HUES64 (cell line): ENCODE measurements around the gene PLPPR4.

Experiments used
- H3K27ac ChIP-seq: 2 replicates; pipeline ENCODE4 v1.7.0; 2013; ENCODE audit warnings: low read depth, low read length, inconsistent platforms
- H3K27me3 ChIP-seq: 2 replicates; pipeline ENCODE4 v1.6.1; 2013; ENCODE audit warnings: mild to moderate bottlenecking, low read length; ENCODE audit not compliant: insufficient read depth
- H3K36me3 ChIP-seq: 2 replicates; pipeline ENCODE4 v1.6.1; 2013; ENCODE audit warnings: mild to moderate bottlenecking, low read length; ENCODE audit not compliant: insufficient read depth
- H3K4me1 ChIP-seq: 2 replicates; pipeline ENCODE4 v1.6.1; 2013; ENCODE audit warnings: mild to moderate bottlenecking, low read length, moderate library complexity; ENCODE audit not compliant: insufficient read depth
- H3K4me3 ChIP-seq: 2 replicates; pipeline ENCODE4 v1.5.1; 2013; ENCODE audit warnings: mild to moderate bottlenecking, low read length, moderate library complexity
- H3K9ac ChIP-seq: 2 replicates; pipeline ENCODE4 v1.6.1; 2013; ENCODE audit warnings: mild to moderate bottlenecking, low read depth, low read length
- H3K9me3 ChIP-seq: 2 replicates; pipeline ENCODE4 v1.6.1; 2013; ENCODE audit warnings: low read depth, low read length; ENCODE audit not compliant: insufficient read depth
- WGBS: fragments of 150-250, 120-280 bp; methylation state at CpG from one replicate; pipeline ENCODE4 v1.1.7; 2013; ENCODE audit warnings: missing lambda C conversion rate; 5-methylcytosine and 5-hydroxymethylcytosine counted together

Gene PLPPR4

DNA sequence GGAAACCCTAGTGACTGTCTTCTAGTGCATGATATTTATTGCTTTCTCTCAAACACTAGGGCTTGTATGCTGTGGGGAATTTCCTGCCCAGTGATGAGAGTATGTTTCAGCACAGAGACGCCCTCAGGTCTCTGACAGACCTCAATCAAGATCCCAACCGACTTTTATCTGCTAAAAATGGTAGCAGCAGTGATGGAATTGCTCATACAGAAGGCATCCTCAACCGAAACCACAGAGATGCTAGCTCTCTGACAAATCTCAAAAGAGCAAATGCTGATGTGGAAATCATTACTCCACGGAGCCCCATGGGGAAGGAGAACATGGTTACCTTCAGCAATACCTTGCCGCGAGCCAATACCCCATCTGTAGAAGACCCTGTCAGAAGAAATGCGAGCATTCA, 41.3 kb downstream of the PLPPR4 start:
- 96% methylated on average over 7 of the region's 7 CpGs for WGBS
- H3K4me1 ChIP-seq: no peaks in the 10 kb centered on the region

DNA sequence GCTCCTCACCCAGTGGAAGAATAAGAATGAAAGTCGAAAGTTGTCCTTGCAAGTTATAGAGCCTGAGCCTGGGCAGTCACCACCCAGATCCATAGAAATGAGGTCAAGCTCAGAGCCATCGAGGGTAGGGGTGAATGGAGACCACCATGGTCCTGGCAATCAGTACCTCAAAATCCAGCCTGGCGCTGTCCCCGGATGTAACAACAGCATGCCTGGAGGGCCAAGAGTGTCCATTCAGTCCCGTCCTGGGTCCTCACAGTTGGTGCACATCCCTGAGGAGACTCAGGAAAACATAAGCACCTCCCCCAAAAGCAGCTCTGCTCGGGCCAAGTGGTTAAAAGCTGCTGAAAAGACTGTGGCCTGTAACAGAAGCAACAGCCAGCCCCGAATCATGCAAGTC, 41.8 kb downstream of the PLPPR4 start:
- Histone ChIP-seq H3K27me3 (no peaks in the 10 kb centered on the region), H3K36me3 (no peaks in the 10 kb centered on the region), H3K4me3 (no peak overlapping the region), H3K4me1 (no peaks in the 10 kb centered on the region), H3K9me3 (no peaks in the 10 kb centered on the region), H3K27ac (no peak overlapping the region), H3K9ac (no peak overlapping the region)
- 94% methylated on average over 7 of the region's 7 CpGs for WGBS

More for the DNA sequence above, 41.3 kb downstream of the PLPPR4 start:
- Histone ChIP-seq H3K9me3 (no peaks in the 10 kb centered on the region), H3K27ac (no peak overlapping the region), H3K27me3 (no peaks in the 10 kb centered on the region), H3K4me3 (no peak overlapping the region), H3K9ac (no peak overlapping the region), H3K36me3 (no peaks in the 10 kb centered on the region)

GRCh38 chr1:99306644-99307043, 42.4 kb downstream of the PLPPR4 start:
- H3K4me1 ChIP-seq: no peaks in the 10 kb centered on the region
- 96% methylated on average over 15 of the region's 15 CpGs for WGBS
- no peak overlapping the region for H3K27ac ChIP-seq
- no peaks in the 10 kb centered on the region for H3K27me3 ChIP-seq
- no peaks in the 10 kb centered on the region for H3K9me3 ChIP-seq
- no peak overlapping the region for H3K9ac ChIP-seq
- no peaks in the 10 kb centered on the region for H3K36me3 ChIP-seq
- H3K4me3 ChIP-seq: no peak overlapping the region

DNA sequence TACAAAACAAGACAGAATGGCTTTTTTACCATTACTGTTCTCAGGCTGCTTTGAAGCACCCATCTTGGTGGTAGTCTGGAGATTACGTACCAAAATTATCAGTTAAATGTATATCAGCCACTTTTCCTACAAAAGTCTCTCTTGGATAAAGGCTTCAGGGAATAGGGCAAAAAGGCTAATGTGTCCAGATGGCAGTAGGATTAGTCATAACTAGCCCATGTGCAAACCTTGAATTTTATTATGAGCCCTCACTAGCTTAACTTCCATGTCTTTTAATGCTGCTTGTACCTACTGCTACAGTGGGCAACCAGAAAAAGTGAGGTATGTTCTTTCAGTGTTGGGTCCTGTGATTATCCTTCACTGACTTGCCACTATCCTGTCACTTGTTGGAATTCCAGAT, 51.0 kb downstream of the PLPPR4 start:
- Histone ChIP-seq H3K9me3 (no peaks in the 10 kb centered on the region), H3K27me3 (no peaks in the 10 kb centered on the region), H3K9ac (no peak overlapping the region), H3K27ac (no peak overlapping the region), H3K4me1 (no peaks in the 10 kb centered on the region), H3K36me3 (no peaks in the 10 kb centered on the region), H3K4me3 (no peak overlapping the region)
- whole genome bisulfite sequencing: no CpG with 5 or more reads among the region's 1 CpG

DNA sequence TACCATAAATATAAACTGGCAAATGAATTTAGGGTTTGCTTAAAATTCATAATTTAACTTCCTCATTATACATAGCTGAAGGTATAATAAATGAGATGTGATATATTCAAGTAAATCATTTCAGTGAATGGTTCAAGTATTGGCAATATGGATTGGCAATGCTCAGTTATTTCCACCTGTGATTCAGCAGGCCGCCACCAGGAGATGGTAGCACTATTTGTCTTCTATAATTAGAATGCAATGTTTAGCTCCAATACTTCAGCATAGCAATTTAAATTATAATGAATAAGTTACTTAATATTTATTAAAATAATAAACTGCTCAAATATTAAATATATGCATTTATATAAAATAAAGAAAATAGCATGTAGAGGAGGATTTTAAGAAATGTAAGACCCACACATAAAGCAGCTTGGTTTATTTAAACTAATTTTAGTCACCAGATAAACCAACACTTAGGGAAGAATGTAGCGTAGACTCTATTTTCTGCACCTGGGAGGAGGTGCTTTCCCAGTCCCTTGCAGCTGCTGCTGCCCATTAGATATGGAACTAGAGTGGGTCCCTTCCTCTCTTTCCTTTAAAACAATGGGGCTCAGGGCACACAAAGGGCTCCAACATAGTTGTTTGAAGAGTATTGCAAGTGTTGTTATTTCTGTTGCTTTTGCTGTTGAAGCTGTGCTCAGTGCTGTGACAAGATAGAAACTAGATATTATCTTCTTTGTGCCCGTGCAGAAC, 62.1 kb downstream of the PLPPR4 start:
- H3K27me3 ChIP-seq: no peaks in the 10 kb centered on the region
- WGBS: 85% methylated on average over 3 of the region's 3 CpGs
- no peaks in the 10 kb centered on the region for H3K9me3 ChIP-seq
- H3K27ac ChIP-seq: no peak overlapping the region
- H3K36me3 ChIP-seq: no peaks in the 10 kb centered on the region
- H3K4me3 ChIP-seq: no peak overlapping the region
- peaks cover 28% of the 10 kb centered on the region for H3K4me1 ChIP-seq
- no peak overlapping the region for H3K9ac ChIP-seq

- Histone ChIP-seq H3K36me3 (no peaks in the 10 kb centered on the region), H3K9ac (no peak overlapping the region), H3K27ac (no peak overlapping the region), H3K27me3 (no peaks in the 10 kb centered on the region), H3K4me3 (no peak overlapping the region), H3K4me1 (peaks cover 28% of the 10 kb centered on the region), H3K9me3 (no peaks in the 10 kb centered on the region)
- 89% methylated on average over 3 of the region's 3 CpGs for WGBS
Measured at GRCh38 chr1:99327357-99327756, 63.1 kb downstream of the PLPPR4 start.

- Histone ChIP-seq H3K36me3 (no peaks in the 10 kb centered on the region), H3K27ac (no peak overlapping the region)
- WGBS: no CpG with 5 or more reads among the region's 1 CpG
Measured at GRCh38 chr1:99328171-99328570, 63.9 kb downstream of the PLPPR4 start.

DNA sequence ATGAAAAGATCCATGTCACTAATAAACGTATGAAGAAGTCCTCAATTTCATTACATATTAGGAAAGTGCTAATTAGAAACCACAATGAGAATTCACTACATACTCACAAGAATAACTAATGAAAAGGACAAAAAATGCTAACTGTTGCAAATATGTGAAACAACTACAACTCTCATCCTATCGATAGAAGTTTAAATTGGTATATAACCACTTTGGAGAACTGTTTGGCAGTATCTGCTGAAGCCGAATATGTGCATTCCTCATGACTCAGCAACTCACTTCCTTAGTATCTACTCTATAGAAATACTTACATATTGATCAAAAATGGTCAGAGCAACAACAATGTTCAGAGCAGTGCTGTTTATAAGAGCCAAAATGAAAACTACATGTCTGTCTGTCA, 66.8 kb downstream of the PLPPR4 start:
- Histone ChIP-seq H3K36me3 (no peaks in the 10 kb centered on the region), H3K9me3 (no peaks in the 10 kb centered on the region), H3K9ac (no peak overlapping the region), H3K4me1 (peaks cover 28% of the 10 kb centered on the region), H3K27ac (no peak overlapping the region), H3K4me3 (no peak overlapping the region), H3K27me3 (no peaks in the 10 kb centered on the region)
- WGBS: 94% methylated on average over 2 of the region's 3 CpGs

More at GRCh38 chr1:99328171-99328570, 63.9 kb downstream of the PLPPR4 start:
- H3K27me3 ChIP-seq: no peaks in the 10 kb centered on the region
- H3K4me1 ChIP-seq: peaks cover 28% of the 10 kb centered on the region
- no peak overlapping the region for H3K4me3 ChIP-seq
- no peak overlapping the region for H3K9ac ChIP-seq
- H3K9me3 ChIP-seq: no peaks in the 10 kb centered on the region

- Histone ChIP-seq H3K9me3 (no peaks in the 10 kb centered on the region), H3K4me3 (no peak overlapping the region), H3K27ac (no peak overlapping the region), H3K36me3 (no peaks in the 10 kb centered on the region), H3K4me1 (peaks cover 25% of the 10 kb centered on the region), H3K27me3 (no peaks in the 10 kb centered on the region), H3K9ac (no peak overlapping the region)
- 70% methylated on average over 2 of the region's 2 CpGs for WGBS
Measured at GRCh38 chr1:99331636-99332035, 67.3 kb downstream of the PLPPR4 start.

GRCh38 chr1:99332561-99332960, 68.3 kb downstream of the PLPPR4 start:
- Histone ChIP-seq H3K4me1 (peaks cover 16% of the 10 kb centered on the region), H3K27ac (no peak overlapping the region), H3K27me3 (no peaks in the 10 kb centered on the region), H3K9ac (no peak overlapping the region), H3K4me3 (no peak overlapping the region), H3K9me3 (no peaks in the 10 kb centered on the region), H3K36me3 (no peaks in the 10 kb centered on the region)
- WGBS: no CpG with 5 or more reads among the region's 1 CpG

DNA sequence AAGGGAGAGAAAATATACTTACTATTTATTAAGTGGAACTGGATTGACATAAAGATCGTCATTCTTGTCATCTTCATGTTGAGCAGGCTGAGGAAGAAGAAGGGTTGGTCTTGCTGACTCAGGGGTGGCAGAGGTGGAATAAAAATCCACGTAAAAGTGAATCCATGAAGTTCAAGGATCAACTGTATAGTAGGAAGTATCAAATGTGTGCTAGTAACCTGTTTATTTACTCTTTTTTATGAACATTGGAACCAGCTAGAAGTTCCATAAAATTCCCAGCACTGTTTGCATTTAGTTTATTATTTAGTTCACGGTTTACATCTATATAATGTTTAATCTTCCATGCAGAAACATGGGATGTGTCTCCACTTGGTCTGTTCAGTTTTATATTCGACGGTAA, 70.7 kb downstream of the PLPPR4 start:
- H3K27ac ChIP-seq: no peak overlapping the region
- H3K4me3 ChIP-seq: no peak overlapping the region
- no peaks in the 10 kb centered on the region for H3K27me3 ChIP-seq
- 92% methylated on average over 4 of the region's 5 CpGs for WGBS
- H3K36me3 ChIP-seq: no peaks in the 10 kb centered on the region
- 0 out of 2 replicates have a peak, but pooled peaks cover 3% of the 10 kb centered on the region for H3K4me1 ChIP-seq
- no peak overlapping the region for H3K9ac ChIP-seq
- no peaks in the 10 kb centered on the region for H3K9me3 ChIP-seq
